ENCODE results near the gene MYL7. TPM values are rescaled to one million over a fixed set of nuclear protein-coding genes. Genes with fewer than 3 reads are reported as not detected.

The MYL7 gene
- polyA plus RNA-seq, 4 donors: 0.21 to 13.5 (median 0.36) TPM; not detected in 1

DNA sequence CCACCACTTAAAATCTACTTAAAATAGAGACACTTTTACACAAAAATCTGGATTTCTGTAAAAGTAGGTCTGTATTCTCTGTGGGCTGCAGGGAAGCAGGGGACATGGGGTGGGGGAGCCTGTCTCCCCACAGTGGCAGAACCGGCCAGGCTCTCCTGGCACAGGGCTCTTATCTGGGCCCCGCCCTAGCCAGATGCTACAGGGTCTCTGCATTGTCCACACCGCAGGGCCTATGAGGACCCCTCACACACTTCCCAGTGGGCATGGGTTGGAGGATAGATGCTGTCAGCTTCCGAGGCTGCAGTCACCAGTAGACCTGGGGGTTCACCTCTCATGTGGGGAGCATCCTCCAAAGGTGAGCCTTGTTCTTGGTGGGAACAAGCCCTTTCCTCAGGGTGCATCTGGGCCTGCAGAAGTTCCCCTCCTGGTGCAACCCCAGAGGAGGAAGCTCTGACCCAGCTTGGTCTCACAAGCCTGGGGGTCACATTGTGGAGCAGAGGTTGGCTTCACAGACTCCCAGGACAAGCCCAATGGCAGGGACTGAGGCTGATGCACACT is 15.4 kb upstream of the MYL7 start:
- Histone ChIP-seq H3K4me1 (ENCODE audit: control insufficient read depth in 3 of 3, insufficient read depth in 2 of 3, low read depth in 1 of 3, low read length in 2 of 3) (peaks cover 0 to 2% (median 0%) of the 10 kb centered on the region in 3 donors), H3K36me3 (ENCODE audit: control insufficient read depth in 3 of 3, insufficient read depth in 2 of 3, low read depth in 1 of 3, low read length in 3 of 3) (no peaks in the 10 kb centered on the region), H3K4me3 (ENCODE audit: low read depth in 1 of 3, low read length in 3 of 3) (no peak overlapping the region), H3K9me3 (ENCODE audit: control insufficient read depth in 2 of 2, insufficient read depth in 1 of 2, low read depth in 1 of 2, low read length in 1 of 2) (no peaks in the 10 kb centered on the region), H3K27me3 (ENCODE audit: control insufficient read depth in 3 of 3, insufficient read depth in 3 of 3, low read length in 3 of 3) (no peaks in the 10 kb centered on the region), H3K27ac (ENCODE audit: low read depth in 1 of 3, low read length in 2 of 3) (no peak overlapping the region)
- FAIRE-seq (no peak), DNase-seq (no peak)
- WGBS, 3 donors: 57 to 78% (median 62%) methylated on average over 4 of the region's 4 CpGs

DNA sequence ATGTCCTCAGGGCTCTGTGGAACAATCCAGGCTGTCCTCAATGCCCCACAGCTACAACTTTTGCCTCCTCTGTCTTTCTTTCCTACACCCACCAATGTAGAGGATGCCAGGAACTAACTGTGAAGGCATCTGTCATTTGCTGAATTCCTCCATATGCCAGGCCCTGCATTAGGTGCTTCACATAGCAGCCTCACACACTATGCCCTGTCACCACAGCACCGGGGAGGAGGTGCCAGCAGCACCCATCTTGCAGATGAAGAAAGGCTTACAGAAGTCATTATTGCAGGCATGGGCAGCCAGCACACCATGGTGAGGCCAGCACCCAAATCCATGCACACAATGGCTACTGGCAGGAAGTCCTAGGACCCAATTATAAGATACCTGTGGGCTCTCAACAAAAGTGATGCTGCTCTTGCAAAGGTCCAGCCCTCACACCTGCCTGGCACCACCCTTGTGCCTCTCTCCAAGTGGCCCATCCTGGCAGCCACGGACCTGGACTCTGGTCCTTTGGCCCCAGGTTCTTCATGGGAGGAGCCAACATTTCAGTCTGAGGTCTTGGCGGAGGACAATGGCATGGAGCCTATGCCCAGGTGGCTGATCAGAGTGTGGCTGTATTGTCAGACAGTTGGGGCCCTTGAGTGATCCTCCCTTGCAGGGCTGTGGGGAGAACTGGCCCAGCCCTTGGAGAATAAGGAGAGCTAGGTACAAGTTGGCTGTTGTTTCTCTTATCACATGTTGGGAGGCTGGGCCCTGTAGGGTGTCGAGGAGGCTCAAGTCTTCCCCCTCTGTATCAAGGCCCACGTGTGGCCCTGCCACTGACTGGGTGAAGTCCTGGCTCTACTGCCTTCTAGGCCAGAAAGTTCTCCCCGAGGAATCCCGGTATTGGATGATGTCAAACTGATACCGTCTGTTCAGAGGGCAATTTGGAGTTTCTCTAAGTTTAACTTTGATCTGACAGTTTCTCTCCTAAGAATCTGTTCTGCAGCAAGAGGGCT is 14.4 kb upstream of the MYL7 start:
- DNase-seq (peak in 1 of 2 donors; percentile 80), FAIRE-seq (no peak)
- H3K36me3 ChIP-seq (ENCODE audit: control insufficient read depth in 3 of 3, insufficient read depth in 2 of 3, low read depth in 1 of 3, low read length in 3 of 3): no peaks in the 10 kb centered on the region
- WGBS, 3 donors: 19 to 64% (median 50%) methylated on average over 8 of the region's 8 CpGs
- peaks cover 0 to 2% (median 0%) of the 10 kb centered on the region in 3 donors for H3K4me1 ChIP-seq (ENCODE audit: control insufficient read depth in 3 of 3, insufficient read depth in 2 of 3, low read depth in 1 of 3, low read length in 2 of 3)
- no peaks in the 10 kb centered on the region for H3K27me3 ChIP-seq (ENCODE audit: control insufficient read depth in 3 of 3, insufficient read depth in 3 of 3, low read length in 3 of 3)
- no peaks in the 10 kb centered on the region for H3K9me3 ChIP-seq (ENCODE audit: control insufficient read depth in 2 of 2, insufficient read depth in 1 of 2, low read depth in 1 of 2, low read length in 1 of 2)
- no peak overlapping the region for H3K27ac ChIP-seq (ENCODE audit: low read depth in 1 of 3, low read length in 2 of 3)
- H3K4me3 ChIP-seq (ENCODE audit: low read depth in 1 of 3, low read length in 3 of 3): no peak overlapping the region

DNA sequence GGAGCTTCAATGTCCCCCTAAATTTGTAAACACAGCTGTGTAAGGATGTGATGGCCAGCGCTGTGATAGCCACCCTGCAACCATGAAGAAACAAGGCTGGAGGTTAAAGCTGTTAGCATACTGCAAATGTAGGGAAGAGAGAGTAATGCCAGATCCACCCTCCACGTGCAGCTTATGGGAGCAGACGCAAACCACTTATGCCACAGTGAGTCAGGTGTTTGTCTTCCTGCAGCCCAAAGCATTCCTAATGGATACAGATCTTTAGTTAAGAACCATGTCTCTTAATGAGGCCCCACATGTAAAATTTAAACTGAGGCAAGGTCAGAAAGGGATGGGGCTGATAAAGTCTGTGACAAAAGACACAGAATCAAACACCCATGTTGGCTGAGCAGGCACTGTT is 13.6 kb upstream of the MYL7 start:
- peaks cover 0 to 2% (median 0%) of the 10 kb centered on the region in 3 donors for H3K4me1 ChIP-seq (ENCODE audit: control insufficient read depth in 3 of 3, insufficient read depth in 2 of 3, low read depth in 1 of 3, low read length in 2 of 3)
- no peaks in the 10 kb centered on the region for H3K36me3 ChIP-seq (ENCODE audit: control insufficient read depth in 3 of 3, insufficient read depth in 2 of 3, low read depth in 1 of 3, low read length in 3 of 3)
- DNase-seq (no peak), FAIRE-seq (no peak)
- no peak overlapping the region for H3K4me3 ChIP-seq (ENCODE audit: low read depth in 1 of 3, low read length in 3 of 3)
- WGBS, 3 donors: 64 to 84% (median 77%) methylated on average over 3 of the region's 3 CpGs
- H3K9me3 ChIP-seq (ENCODE audit: control insufficient read depth in 2 of 2, insufficient read depth in 1 of 2, low read depth in 1 of 2, low read length in 1 of 2): no peaks in the 10 kb centered on the region
- H3K27me3 ChIP-seq (ENCODE audit: control insufficient read depth in 3 of 3, insufficient read depth in 3 of 3, low read length in 3 of 3): no peaks in the 10 kb centered on the region
- no peak overlapping the region for H3K27ac ChIP-seq (ENCODE audit: low read depth in 1 of 3, low read length in 2 of 3)

DNA sequence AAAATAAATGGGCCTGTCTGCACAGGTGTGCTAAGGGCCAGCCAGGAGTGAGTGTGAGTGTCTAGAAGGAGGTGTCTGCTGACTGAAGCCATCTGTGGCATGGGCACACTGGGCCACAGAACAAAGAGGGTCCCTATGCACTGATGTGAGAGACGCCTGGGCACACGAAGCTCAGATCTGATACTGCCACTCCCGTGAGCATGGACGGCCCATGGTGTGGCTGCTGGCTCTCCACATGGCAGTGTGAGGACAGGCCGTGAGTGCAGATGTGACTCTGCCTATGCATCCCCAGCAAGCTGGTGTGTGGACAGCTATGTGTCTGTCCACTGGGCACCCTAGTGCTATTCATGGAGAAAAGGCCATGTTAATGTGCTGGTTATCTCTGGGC is 12.8 kb upstream of the MYL7 start:
- DNase-seq (no peak), FAIRE-seq (no peak)
- Histone ChIP-seq H3K4me1 (ENCODE audit: control insufficient read depth in 3 of 3, insufficient read depth in 2 of 3, low read depth in 1 of 3, low read length in 2 of 3) (peaks cover 0 to 2% (median 0%) of the 10 kb centered on the region in 3 donors), H3K27ac (ENCODE audit: low read depth in 1 of 3, low read length in 2 of 3) (no peak overlapping the region), H3K9me3 (ENCODE audit: control insufficient read depth in 2 of 2, insufficient read depth in 1 of 2, low read depth in 1 of 2, low read length in 1 of 2) (no peaks in the 10 kb centered on the region), H3K27me3 (ENCODE audit: control insufficient read depth in 3 of 3, insufficient read depth in 3 of 3, low read length in 3 of 3) (peaks cover 0 to 2% (median 0%) of the 10 kb centered on the region in 3 donors), H3K4me3 (ENCODE audit: low read depth in 1 of 3, low read length in 3 of 3) (no peak overlapping the region), H3K36me3 (ENCODE audit: control insufficient read depth in 3 of 3, insufficient read depth in 2 of 3, low read depth in 1 of 3, low read length in 3 of 3) (no peaks in the 10 kb centered on the region)
- 85 to 93% (median 86%) methylated on average over 5 of the region's 5 CpGs for WGBS, 3 donors

DNA sequence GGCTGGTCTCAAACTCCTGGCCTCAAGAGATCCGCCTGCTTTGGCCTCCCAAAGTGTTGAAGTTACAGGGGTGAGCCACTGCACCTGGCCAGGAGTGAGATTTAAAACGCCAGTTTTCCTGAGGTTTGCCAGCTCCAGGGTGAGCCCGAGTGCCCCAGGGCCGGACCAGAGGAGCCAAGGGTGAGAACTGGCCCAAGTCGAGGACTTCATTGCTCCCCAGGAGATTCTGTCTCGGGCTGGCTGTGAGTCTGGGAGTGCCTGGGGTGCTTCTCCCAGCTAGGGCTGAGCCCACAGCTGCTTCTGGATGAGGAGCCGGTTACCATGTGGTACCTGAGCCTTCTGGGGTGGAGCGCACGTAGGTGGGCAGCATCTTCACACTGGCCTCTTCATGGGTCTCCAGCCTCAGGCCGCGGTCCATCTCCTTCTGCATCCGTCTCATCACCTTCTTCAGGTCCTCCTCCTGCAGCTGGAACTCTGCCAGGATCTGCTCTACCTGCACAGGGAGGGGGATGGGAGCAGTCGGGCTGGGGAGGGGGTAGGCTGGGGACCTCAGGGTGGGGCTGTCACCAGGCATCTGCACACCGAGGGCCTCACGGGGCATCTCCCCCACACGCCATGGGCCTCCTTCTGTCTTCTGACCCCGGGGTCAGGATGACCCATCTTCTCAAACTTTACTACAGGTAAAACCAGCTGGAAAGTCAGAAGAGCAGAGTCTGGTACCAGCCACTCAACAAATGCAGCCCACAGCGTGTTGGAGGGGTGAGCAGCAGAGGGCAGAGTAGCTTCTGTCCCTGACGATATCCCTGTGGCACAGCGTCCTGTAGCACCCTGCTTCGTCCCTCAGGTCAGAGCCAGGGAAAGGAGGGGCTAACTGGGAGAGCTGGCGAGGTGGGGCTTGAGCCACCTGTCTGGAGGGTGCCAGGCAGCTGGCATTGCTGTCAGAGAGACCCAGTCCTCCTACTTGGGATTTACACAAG is 12.1 kb upstream of the MYL7 start:
- FAIRE-seq (no peak), DNase-seq (no peak)
- Histone ChIP-seq H3K27me3 (ENCODE audit: control insufficient read depth in 3 of 3, insufficient read depth in 3 of 3, low read length in 3 of 3) (peaks cover 0 to 6% (median 0%) of the 10 kb centered on the region in 3 donors), H3K4me3 (ENCODE audit: low read depth in 1 of 3, low read length in 3 of 3) (no peak overlapping the region), H3K36me3 (ENCODE audit: control insufficient read depth in 3 of 3, insufficient read depth in 2 of 3, low read depth in 1 of 3, low read length in 3 of 3) (no peaks in the 10 kb centered on the region), H3K27ac (ENCODE audit: low read depth in 1 of 3, low read length in 2 of 3) (no peak overlapping the region), H3K4me1 (ENCODE audit: control insufficient read depth in 3 of 3, insufficient read depth in 2 of 3, low read depth in 1 of 3, low read length in 2 of 3) (peaks cover 0 to 2% (median 0%) of the 10 kb centered on the region in 3 donors), H3K9me3 (ENCODE audit: control insufficient read depth in 2 of 2, insufficient read depth in 1 of 2, low read depth in 1 of 2, low read length in 1 of 2) (no peaks in the 10 kb centered on the region)
- WGBS, 3 donors: 63 to 80% (median 71%) methylated on average over 20 to 22 of the region's 22 CpGs

DNA sequence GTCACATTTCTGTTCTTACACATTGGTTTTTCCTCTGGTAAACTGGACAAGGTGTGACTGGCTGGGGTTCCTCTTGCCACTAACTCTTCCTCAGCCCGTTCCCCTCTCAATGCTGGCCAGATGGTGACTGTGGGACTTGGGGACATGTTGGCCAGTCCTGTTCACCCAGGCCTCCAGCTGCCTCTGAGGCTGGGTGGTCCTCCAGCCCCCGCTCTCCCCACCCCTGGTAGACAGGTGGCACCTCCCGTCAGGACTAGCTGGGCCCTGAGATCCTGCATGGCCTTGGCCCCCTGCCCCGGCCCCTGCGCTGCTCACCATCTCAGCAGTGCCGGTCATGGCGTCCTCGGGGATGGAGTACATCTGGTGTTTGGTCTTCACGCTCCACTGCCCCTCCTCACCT is 10.8 kb upstream of the MYL7 start:
- Histone ChIP-seq H3K27ac (ENCODE audit: low read depth in 1 of 3, low read length in 2 of 3) (no peak overlapping the region), H3K4me3 (ENCODE audit: low read depth in 1 of 3, low read length in 3 of 3) (no peak overlapping the region), H3K36me3 (ENCODE audit: control insufficient read depth in 3 of 3, insufficient read depth in 2 of 3, low read depth in 1 of 3, low read length in 3 of 3) (no peaks in the 10 kb centered on the region), H3K27me3 (ENCODE audit: control insufficient read depth in 3 of 3, insufficient read depth in 3 of 3, low read length in 3 of 3) (peaks cover 0 to 13% (median 0%) of the 10 kb centered on the region in 3 donors), H3K4me1 (ENCODE audit: control insufficient read depth in 3 of 3, insufficient read depth in 2 of 3, low read depth in 1 of 3, low read length in 2 of 3) (peaks cover 0 to 5% (median 2%) of the 10 kb centered on the region in 3 donors), H3K9me3 (ENCODE audit: control insufficient read depth in 2 of 2, insufficient read depth in 1 of 2, low read depth in 1 of 2, low read length in 1 of 2) (no peaks in the 10 kb centered on the region)
- 93 to 96% (median 94%) methylated on average over 9 of the region's 9 CpGs for WGBS, 3 donors
- DNase-seq: no peak
- no peak for FAIRE-seq

DNA sequence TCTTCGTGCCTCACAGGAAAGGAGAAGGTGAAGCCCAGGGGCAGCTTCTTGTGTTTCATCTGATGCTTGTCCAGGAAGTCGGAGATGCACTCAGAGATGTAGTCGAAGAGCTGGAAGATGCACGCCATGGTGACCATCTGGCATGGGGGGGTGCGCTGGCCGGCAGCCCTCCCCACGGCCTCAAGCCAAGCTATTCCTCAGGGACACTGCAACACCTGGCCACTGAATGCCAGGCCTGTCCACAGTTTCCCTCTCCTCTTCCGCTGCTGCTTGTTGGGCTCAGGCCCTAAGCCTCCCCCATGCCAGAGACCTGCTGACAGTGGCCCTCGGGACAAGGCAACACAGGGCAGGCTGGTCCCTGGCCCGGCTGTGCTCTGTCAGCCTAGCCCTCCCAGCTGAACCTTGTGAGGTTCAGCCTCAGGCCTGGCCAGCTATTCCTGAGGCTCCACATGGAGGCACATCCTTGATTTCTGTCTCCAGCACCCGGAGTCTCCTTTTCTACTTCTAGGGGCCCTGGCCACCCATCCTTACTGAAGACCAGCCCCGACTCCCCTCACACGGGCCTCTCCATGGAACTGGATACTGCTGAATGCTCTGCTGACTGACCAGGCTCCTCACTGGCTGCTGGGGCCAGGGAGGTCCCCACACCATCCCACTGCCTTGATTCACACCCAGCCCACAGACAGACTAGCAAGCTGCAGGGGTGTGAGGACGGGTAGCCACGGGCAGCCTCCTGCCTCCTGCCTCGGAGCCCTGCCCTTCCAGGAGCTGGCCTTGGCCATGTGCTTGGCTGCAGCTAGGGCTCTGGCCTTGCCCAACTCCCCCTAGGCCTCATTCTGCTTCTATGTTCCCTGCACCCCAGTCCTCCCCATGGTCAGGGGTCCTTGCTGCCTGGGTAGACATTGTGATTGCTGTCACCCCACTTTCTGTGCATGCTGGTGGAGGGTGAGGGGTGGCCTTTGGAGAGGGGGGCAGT is 10.1 kb upstream of the MYL7 start:
- no peak overlapping the region for H3K27ac ChIP-seq (ENCODE audit: low read depth in 1 of 3, low read length in 2 of 3)
- peaks cover 0 to 12% (median 2%) of the 10 kb centered on the region in 3 donors for H3K4me1 ChIP-seq (ENCODE audit: control insufficient read depth in 3 of 3, insufficient read depth in 2 of 3, low read depth in 1 of 3, low read length in 2 of 3)
- H3K36me3 ChIP-seq (ENCODE audit: control insufficient read depth in 3 of 3, insufficient read depth in 2 of 3, low read depth in 1 of 3, low read length in 3 of 3): no peaks in the 10 kb centered on the region
- WGBS, 3 donors: 89 to 91% (median 91%) methylated on average over 15 to 16 of the region's 16 CpGs
- FAIRE-seq: no peak
- H3K27me3 ChIP-seq (ENCODE audit: control insufficient read depth in 3 of 3, insufficient read depth in 3 of 3, low read length in 3 of 3): peaks cover 0 to 20% (median 0%) of the 10 kb centered on the region in 3 donors
- DNase-seq: no peak
- H3K4me3 ChIP-seq (ENCODE audit: low read depth in 1 of 3, low read length in 3 of 3): no peak overlapping the region
- H3K9me3 ChIP-seq (ENCODE audit: control insufficient read depth in 2 of 2, insufficient read depth in 1 of 2, low read depth in 1 of 2, low read length in 1 of 2): no peaks in the 10 kb centered on the region
